HEK293 (cell line): ENCODE results near the gene GHRL.

Experiments used
- REPIN1 ChIP-seq: fragments of 450-650 bp; formaldehyde crosslinking; IDR thresholded peaks from 2 replicates; pipeline ENCODE4 v1.5.1; 2017; ENCODE audit warnings: missing biosample characterization, missing genetic modification characterization, low read depth
- TCF7L2 ChIP-seq: IDR thresholded peaks from 2 replicates; pipeline ENCODE4 v1.6.1; 2011; ENCODE audit warnings: low read depth, mild to moderate bottlenecking, inconsistent platforms, low read length, moderate library complexity, borderline replicate concordance
- ZBTB1 ChIP-seq: fragments of 450-650 bp; formaldehyde crosslinking; IDR thresholded peaks from 2 replicates; pipeline ENCODE4 v1.5.1; 2016; ENCODE audit warnings: missing biosample characterization, missing genetic modification characterization
- ZFHX2 ChIP-seq: fragments of 450-650 bp; formaldehyde crosslinking; conservative IDR thresholded peaks from 2 replicates; pipeline ENCODE4 v1.5.1; 2016; ENCODE audit warnings: missing biosample characterization, missing genetic modification characterization
- ZNF24 ChIP-seq: fragments of 450-650 bp; formaldehyde crosslinking; IDR thresholded peaks from 2 replicates; pipeline ENCODE4 v1.5.1; 2016; ENCODE audit warnings: missing biosample characterization, missing genetic modification characterization
- ZNF501 ChIP-seq: fragments of 450-650 bp; formaldehyde crosslinking; IDR thresholded peaks from 2 replicates; pipeline ENCODE4 v1.5.1; 2016; ENCODE audit warnings: missing biosample characterization, missing genetic modification characterization
- ZNF585B ChIP-seq: fragments of 450-650 bp; formaldehyde crosslinking; IDR thresholded peaks from 2 replicates; pipeline ENCODE4 v1.5.1; 2016; ENCODE audit warnings: missing biosample characterization, missing genetic modification characterization
- ZNF624 ChIP-seq: fragments of 450-650 bp; formaldehyde crosslinking; IDR thresholded peaks from 2 replicates; pipeline ENCODE4 v1.5.1; 2017; ENCODE audit warnings: missing biosample characterization, missing genetic modification characterization
- TF ChIP-seq, protein P1 (sequence below): fragments of 450-650 bp; formaldehyde crosslinking; IDR thresholded peaks from 2 replicates; pipeline ENCODE4 v1.5.1; 2016; ENCODE audit warnings: missing biosample characterization, missing genetic modification characterization
- TF ChIP-seq, protein P2 (sequence below): fragments of 450-650 bp; formaldehyde crosslinking; IDR thresholded peaks from 2 replicates; pipeline ENCODE4 v1.5.1; 2016; ENCODE audit warnings: missing biosample characterization, missing genetic modification characterization
- TF ChIP-seq, protein P3 (sequence below): fragments of 450-650 bp; IDR thresholded peaks from 2 replicates; pipeline ENCODE4 v1.5.1; 2018; ENCODE audit warnings: missing biosample characterization, mild to moderate bottlenecking, missing genetic modification characterization
- TF ChIP-seq, protein P4 (sequence below): fragments of 450-650 bp; formaldehyde crosslinking; IDR thresholded peaks from 2 replicates; pipeline ENCODE4 v1.5.1; 2016; ENCODE audit warnings: missing biosample characterization, missing genetic modification characterization

DNA sequence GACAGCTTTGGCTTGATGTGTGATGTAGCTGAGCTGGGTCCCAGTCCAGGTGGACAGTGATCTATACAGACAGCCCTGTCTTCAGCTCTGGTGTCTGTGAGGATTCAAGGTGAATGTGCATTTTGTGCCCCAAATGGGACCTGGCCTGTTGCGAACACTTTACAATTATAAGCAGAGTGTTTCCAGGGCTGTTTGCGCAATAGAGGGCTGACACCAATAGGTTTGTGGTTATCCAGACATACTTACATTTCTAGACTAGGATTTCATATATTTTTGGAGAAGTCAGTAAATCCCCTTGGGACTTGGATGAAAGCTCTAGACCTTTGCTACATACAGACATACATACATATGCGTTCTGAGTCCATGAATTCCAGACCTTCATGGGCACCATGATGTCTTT is 48.7 kb downstream of the GHRL start:
- TF ChIP-seq, protein P1, sequence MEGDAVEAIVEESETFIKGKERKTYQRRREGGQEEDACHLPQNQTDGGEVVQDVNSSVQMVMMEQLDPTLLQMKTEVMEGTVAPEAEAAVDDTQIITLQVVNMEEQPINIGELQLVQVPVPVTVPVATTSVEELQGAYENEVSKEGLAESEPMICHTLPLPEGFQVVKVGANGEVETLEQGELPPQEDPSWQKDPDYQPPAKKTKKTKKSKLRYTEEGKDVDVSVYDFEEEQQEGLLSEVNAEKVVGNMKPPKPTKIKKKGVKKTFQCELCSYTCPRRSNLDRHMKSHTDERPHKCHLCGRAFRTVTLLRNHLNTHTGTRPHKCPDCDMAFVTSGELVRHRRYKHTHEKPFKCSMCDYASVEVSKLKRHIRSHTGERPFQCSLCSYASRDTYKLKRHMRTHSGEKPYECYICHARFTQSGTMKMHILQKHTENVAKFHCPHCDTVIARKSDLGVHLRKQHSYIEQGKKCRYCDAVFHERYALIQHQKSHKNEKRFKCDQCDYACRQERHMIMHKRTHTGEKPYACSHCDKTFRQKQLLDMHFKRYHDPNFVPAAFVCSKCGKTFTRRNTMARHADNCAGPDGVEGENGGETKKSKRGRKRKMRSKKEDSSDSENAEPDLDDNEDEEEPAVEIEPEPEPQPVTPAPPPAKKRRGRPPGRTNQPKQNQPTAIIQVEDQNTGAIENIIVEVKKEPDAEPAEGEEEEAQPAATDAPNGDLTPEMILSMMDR (tag by site-specific recombination) = no peak
- TF ChIP-seq TCF7L2 (no peak), REPIN1 (tag by site-specific recombination) (no peak), ZFHX2 (tag by site-specific recombination) (no peak), ZBTB1 (tag by site-specific recombination) (no peak), ZNF585B (tag by site-specific recombination) (no peak), ZNF501 (tag by site-specific recombination) (no peak), ZNF24 (tag by site-specific recombination) (no peak), ZNF624 (tag by site-specific recombination) (no peak)
- TF ChIP-seq, protein P2, sequence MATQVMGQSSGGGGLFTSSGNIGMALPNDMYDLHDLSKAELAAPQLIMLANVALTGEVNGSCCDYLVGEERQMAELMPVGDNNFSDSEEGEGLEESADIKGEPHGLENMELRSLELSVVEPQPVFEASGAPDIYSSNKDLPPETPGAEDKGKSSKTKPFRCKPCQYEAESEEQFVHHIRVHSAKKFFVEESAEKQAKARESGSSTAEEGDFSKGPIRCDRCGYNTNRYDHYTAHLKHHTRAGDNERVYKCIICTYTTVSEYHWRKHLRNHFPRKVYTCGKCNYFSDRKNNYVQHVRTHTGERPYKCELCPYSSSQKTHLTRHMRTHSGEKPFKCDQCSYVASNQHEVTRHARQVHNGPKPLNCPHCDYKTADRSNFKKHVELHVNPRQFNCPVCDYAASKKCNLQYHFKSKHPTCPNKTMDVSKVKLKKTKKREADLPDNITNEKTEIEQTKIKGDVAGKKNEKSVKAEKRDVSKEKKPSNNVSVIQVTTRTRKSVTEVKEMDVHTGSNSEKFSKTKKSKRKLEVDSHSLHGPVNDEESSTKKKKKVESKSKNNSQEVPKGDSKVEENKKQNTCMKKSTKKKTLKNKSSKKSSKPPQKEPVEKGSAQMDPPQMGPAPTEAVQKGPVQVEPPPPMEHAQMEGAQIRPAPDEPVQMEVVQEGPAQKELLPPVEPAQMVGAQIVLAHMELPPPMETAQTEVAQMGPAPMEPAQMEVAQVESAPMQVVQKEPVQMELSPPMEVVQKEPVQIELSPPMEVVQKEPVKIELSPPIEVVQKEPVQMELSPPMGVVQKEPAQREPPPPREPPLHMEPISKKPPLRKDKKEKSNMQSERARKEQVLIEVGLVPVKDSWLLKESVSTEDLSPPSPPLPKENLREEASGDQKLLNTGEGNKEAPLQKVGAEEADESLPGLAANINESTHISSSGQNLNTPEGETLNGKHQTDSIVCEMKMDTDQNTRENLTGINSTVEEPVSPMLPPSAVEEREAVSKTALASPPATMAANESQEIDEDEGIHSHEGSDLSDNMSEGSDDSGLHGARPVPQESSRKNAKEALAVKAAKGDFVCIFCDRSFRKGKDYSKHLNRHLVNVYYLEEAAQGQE (tag by site-specific recombination) = no peak
- TF ChIP-seq, protein P3, sequence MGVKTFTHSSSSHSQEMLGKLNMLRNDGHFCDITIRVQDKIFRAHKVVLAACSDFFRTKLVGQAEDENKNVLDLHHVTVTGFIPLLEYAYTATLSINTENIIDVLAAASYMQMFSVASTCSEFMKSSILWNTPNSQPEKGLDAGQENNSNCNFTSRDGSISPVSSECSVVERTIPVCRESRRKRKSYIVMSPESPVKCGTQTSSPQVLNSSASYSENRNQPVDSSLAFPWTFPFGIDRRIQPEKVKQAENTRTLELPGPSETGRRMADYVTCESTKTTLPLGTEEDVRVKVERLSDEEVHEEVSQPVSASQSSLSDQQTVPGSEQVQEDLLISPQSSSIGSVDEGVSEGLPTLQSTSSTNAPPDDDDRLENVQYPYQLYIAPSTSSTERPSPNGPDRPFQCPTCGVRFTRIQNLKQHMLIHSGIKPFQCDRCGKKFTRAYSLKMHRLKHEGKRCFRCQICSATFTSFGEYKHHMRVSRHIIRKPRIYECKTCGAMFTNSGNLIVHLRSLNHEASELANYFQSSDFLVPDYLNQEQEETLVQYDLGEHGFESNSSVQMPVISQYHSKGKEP (tag by site-specific recombination) = no peak
- TF ChIP-seq, protein P4, sequence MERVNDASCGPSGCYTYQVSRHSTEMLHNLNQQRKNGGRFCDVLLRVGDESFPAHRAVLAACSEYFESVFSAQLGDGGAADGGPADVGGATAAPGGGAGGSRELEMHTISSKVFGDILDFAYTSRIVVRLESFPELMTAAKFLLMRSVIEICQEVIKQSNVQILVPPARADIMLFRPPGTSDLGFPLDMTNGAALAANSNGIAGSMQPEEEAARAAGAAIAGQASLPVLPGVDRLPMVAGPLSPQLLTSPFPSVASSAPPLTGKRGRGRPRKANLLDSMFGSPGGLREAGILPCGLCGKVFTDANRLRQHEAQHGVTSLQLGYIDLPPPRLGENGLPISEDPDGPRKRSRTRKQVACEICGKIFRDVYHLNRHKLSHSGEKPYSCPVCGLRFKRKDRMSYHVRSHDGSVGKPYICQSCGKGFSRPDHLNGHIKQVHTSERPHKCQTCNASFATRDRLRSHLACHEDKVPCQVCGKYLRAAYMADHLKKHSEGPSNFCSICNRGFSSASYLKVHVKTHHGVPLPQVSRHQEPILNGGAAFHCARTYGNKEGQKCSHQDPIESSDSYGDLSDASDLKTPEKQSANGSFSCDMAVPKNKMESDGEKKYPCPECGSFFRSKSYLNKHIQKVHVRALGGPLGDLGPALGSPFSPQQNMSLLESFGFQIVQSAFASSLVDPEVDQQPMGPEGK (tag by site-specific recombination) = no peak
